ENCODE measurements around the gene UGT1A5. TPM values are rescaled to one million over a fixed set of nuclear protein-coding genes. Genes with fewer than 3 reads are reported as not detected.
"Not testable (repeated sequence)": the region's sequence is repeated elsewhere in the genome, so short reads cannot be mapped to it uniquely, and the experiment has no call there.

Gene UGT1A5
- total and polyA plus RNA-seq, 12 donors = not detected

DNA sequence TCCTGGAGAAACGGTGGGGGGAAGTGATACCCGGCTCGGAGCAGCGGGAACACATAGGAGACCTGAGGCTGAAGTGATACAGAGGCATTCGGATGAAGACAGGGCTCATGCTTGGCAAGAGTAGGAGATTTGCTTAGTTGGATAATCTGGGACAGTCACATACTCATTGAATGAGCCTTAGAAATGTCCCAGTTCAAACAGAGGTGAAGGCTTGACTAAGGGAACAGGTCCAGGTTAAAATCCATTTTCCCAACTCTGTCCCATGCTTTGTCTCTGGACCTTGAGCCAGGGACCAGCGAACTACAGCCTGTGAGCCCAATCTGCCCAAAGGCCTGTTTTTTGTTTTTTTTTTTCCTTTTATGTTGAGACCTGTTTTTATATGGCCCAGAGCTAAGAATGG, 18.7 kb upstream of the UGT1A5 start:
- no peak overlapping the region for H3K4me3 ChIP-seq
- H3K9me3 ChIP-seq = no peaks in the 10 kb centered on the region
- H3K4me1 ChIP-seq = no peaks in the 10 kb centered on the region
- intact Hi-C loops (cut with DNase I) = no loop called here
- H3K27me3 ChIP-seq = peaks cover 0 to 7% (median 2%) of the 10 kb centered on the region in 7 donors
- WGBS, 2 donors = 52 to 54% methylated on average over 6 of the region's 6 CpGs
- H3K36me3 ChIP-seq = no peaks in the 10 kb centered on the region
- TF ChIP-seq, protein P1, sequence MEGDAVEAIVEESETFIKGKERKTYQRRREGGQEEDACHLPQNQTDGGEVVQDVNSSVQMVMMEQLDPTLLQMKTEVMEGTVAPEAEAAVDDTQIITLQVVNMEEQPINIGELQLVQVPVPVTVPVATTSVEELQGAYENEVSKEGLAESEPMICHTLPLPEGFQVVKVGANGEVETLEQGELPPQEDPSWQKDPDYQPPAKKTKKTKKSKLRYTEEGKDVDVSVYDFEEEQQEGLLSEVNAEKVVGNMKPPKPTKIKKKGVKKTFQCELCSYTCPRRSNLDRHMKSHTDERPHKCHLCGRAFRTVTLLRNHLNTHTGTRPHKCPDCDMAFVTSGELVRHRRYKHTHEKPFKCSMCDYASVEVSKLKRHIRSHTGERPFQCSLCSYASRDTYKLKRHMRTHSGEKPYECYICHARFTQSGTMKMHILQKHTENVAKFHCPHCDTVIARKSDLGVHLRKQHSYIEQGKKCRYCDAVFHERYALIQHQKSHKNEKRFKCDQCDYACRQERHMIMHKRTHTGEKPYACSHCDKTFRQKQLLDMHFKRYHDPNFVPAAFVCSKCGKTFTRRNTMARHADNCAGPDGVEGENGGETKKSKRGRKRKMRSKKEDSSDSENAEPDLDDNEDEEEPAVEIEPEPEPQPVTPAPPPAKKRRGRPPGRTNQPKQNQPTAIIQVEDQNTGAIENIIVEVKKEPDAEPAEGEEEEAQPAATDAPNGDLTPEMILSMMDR (IDR thresholded peaks at IDR 0.05) = no peak
- no peak for DNase-seq
- no peak overlapping the region for H3K27ac ChIP-seq
- ATAC-seq = no peak

DNA sequence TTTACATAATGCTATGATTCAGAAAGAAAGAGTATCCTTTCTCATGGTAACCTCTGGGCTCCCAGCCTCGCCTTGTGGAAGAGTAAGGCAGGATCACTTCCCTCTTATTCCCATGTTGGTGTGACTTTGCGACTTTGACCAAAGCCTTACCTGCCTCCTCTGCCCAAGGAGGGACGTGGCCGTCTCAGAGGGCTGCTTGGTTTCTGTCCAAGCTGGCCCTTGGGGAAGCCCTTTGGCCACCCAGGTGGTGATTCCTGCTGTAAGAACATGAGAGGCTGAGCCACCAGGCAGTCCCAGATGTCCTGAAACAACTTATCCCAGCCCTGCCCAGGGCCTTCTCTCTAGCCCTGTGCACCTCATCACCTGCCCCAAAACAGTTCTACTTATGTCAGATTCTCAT, 14.0 kb upstream of the UGT1A5 start:
- Histone ChIP-seq H3K4me3 (no peak overlapping the region), H3K9me3 (peaks cover 0 to 5% (median 0%) of the 10 kb centered on the region in 11 donors), H3K36me3 (no peaks in the 10 kb centered on the region), H3K27me3 (peaks cover 0 to 9% (median 0%) of the 10 kb centered on the region in 7 donors), H3K27ac (no peak overlapping the region), H3K4me1 (no peaks in the 10 kb centered on the region)
- DNase-seq (no peak), ATAC-seq (no peak)
- WGBS, 2 donors = 76 to 92% methylated on average over 4 of the region's 4 CpGs
- TF ChIP-seq, protein P1 (IDR thresholded peaks at IDR 0.05) = no peak
- intact Hi-C loops (cut with DNase I) = no loop called here

GRCh38 chr2:233699424-233700027, 13.2 kb upstream of the UGT1A5 start:
- WGBS, 2 donors = 87% methylated on average over 8 of the region's 8 CpGs
- no peak for ATAC-seq
- H3K36me3 ChIP-seq = no peaks in the 10 kb centered on the region
- no peaks in the 10 kb centered on the region for H3K4me1 ChIP-seq
- peaks cover 0 to 12% (median 0%) of the 10 kb centered on the region in 11 donors for H3K9me3 ChIP-seq
- TF ChIP-seq, protein P1 (IDR thresholded peaks at IDR 0.05) = no peak
- H3K4me3 ChIP-seq = no peak overlapping the region
- no peak overlapping the region for H3K27ac ChIP-seq
- DNase-seq = no peak
- intact Hi-C loops (cut with DNase I) = no loop called here
- H3K27me3 ChIP-seq = peaks cover 0 to 9% (median 0%) of the 10 kb centered on the region in 7 donors

GRCh38 chr2:233700028-233700635, 12.6 kb upstream of the UGT1A5 start:
- no peaks in the 10 kb centered on the region for H3K36me3 ChIP-seq
- DNase-seq (no peak), ATAC-seq (no peak)
- intact Hi-C loops (cut with DNase I) = no loop called here
- 44 to 50% methylated on average over 1 of the region's 1 CpG for WGBS, 2 donors
- no peak overlapping the region for H3K27ac ChIP-seq
- H3K4me1 ChIP-seq = no peaks in the 10 kb centered on the region
- TF ChIP-seq, protein P1 (IDR thresholded peaks at IDR 0.05) = no peak
- no peak overlapping the region for H3K4me3 ChIP-seq
- H3K9me3 ChIP-seq = peaks cover 0 to 15% (median 0%) of the 10 kb centered on the region in 11 donors
- H3K27me3 ChIP-seq = peaks cover 0 to 9% (median 0%) of the 10 kb centered on the region in 7 donors

DNA sequence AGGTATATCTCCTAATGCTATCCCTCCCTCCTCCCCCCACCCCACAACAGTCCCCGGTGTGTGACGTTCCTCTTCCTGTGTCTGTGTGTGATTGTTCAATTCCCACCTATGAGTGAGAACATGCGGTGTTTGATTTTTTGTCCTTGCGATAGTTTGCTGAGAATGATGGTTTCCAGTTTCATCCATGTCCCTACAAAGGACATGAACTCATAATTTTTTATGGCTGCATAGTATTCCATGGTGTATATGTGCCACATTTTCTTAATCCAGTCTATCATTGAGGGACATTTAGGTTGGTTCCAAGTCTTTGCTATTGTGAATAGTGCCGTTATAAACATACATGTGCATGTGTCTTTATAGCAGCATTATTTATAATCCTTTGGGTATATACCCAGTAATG, 11.9 kb upstream of the UGT1A5 start:
- H3K36me3 ChIP-seq; H3K4me1 ChIP-seq; H3K4me3 ChIP-seq; H3K27ac ChIP-seq; DNase-seq; ATAC-seq; intact Hi-C loops (cut with DNase I); H3K27me3 ChIP-seq: not testable (repeated sequence)
- 88 to 92% methylated on average over 5 of the region's 5 CpGs for WGBS, 2 donors
- H3K9me3 ChIP-seq = peaks cover 0 to 15% (median 0%) of the 10 kb centered on the region in 11 donors
